ENCODE results near the gene PKIB. TPM values are rescaled to one million over a fixed set of nuclear protein-coding genes. Genes with fewer than 3 reads are reported as not detected.

The PKIB gene
- polyA plus RNA-seq, 2 of the 4 experiments (the other 2 are of a cell fraction): 0.37 to 1.5 TPM

GRCh38 chr6:122612838-122613237 lies 2.6 kb downstream of the PKIB start (continued):
- no peak for TF ChIP-seq E2F6 (IDR thresholded peaks at IDR 0.05; ENCODE audit: borderline replicate concordance, low read depth)
- no peak for TF ChIP-seq RCOR1 (IDR thresholded peaks at IDR 0.05; ENCODE audit: low read depth, low read length)
- no peak for TF ChIP-seq ZSCAN20 (CRISPR knock-in tag; IDR thresholded peaks at IDR 0.05)
- no peak for TF ChIP-seq TP53 (CRISPR knock-in tag; IDR thresholded peaks at IDR 0.05)
- no peak for TF ChIP-seq ZC3H11A (IDR thresholded peaks at IDR 0.05)
- TF ChIP-seq FOSL2 (IDR thresholded peaks at IDR 0.05): no peak
- no peak for TF ChIP-seq FOSL2 (CRISPR knock-in tag; IDR thresholded peaks at IDR 0.05)
- no peak for TF ChIP-seq EHF (CRISPR knock-in tag; IDR thresholded peaks at IDR 0.05)
- TF ChIP-seq MAZ (IDR thresholded peaks at IDR 0.05; ENCODE audit: borderline replicate concordance, low read depth, low read length): no peak
- no peak for TF ChIP-seq ZFP36 (IDR thresholded peaks at IDR 0.05; ENCODE audit: borderline replicate concordance, partially characterized antibody)
- no peak for TF ChIP-seq HOXB13 (CRISPR knock-in tag; IDR thresholded peaks at IDR 0.05; ENCODE audit: low read depth)

GRCh38 chr6:122614303-122614702 lies 4.1 kb downstream of the PKIB start:
- TF ChIP-seq ATOH8 (CRISPR knock-in tag; IDR thresholded peaks at IDR 0.05; ENCODE audit: low read depth) (no peak), RFX5 (IDR thresholded peaks at IDR 0.05) (no peak), TP53 (CRISPR knock-in tag; IDR thresholded peaks at IDR 0.05) (no peak), MYC (IDR thresholded peaks at IDR 0.05; ENCODE audit: borderline replicate concordance, low read length) (no peak), KDM1A (IDR thresholded peaks at IDR 0.05; ENCODE audit: low read depth) (no peak), MAX (IDR thresholded peaks at IDR 0.05) (no peak), NPAS2 (CRISPR knock-in tag; IDR thresholded peaks at IDR 0.05; ENCODE audit: borderline replicate concordance) (no peak), RNF2 (IDR thresholded peaks at IDR 0.05; ENCODE audit: borderline replicate concordance, low read depth) (no peak)
- H3K9me3 ChIP-seq: no peaks in the 10 kb centered on the region
- H3K27ac ChIP-seq: no peak overlapping the region
- ATAC-seq (no peak), FAIRE-seq (no peak), DNase-seq (ENCODE audit: low read depth in 1 of 2, low spot score in 1 of 2) (no peak)
- ChIA-PET POLR2A (no interaction called here), CTCF (no interaction called here)
- no peaks in the 10 kb centered on the region for H3K4me1 ChIP-seq
- no peak overlapping the region for H3K4me2 ChIP-seq
- no peak overlapping the region for H3K4me3 ChIP-seq
- 9% methylated on average over 1 of the region's 1 CpG for WGBS (ENCODE audit: missing lambda C conversion rate)

GRCh38 chr6:122615409-122615808 lies 5.2 kb downstream of the PKIB start:
- no peaks in the 10 kb centered on the region for H3K4me1 ChIP-seq
- ChIA-PET POLR2A (no interaction called here), CTCF (no interaction called here)
- H3K4me3 ChIP-seq: no peak overlapping the region
- no peak for TF ChIP-seq ZNF302 (CRISPR knock-in tag; IDR thresholded peaks at IDR 0.05)
- no peak for TF ChIP-seq HOXB13 (CRISPR knock-in tag; IDR thresholded peaks at IDR 0.05; ENCODE audit: low read depth)
- TF ChIP-seq EP300 (IDR thresholded peaks at IDR 0.05): no peak
- TF ChIP-seq EHF (CRISPR knock-in tag; IDR thresholded peaks at IDR 0.05): no peak
- TF ChIP-seq ATOH8 (CRISPR knock-in tag; IDR thresholded peaks at IDR 0.05; ENCODE audit: low read depth): no peak
- no peak for TF ChIP-seq ZFP36 (IDR thresholded peaks at IDR 0.05; ENCODE audit: borderline replicate concordance, partially characterized antibody)
- TF ChIP-seq HMGXB4 (CRISPR knock-in tag; IDR thresholded peaks at IDR 0.05; ENCODE audit: borderline replicate concordance): no peak
- no peak for TF ChIP-seq CBX8 (IDR thresholded peaks at IDR 0.05)
- no peak for TF ChIP-seq SREBF2 (IDR thresholded peaks at IDR 0.05)
- H3K9me3 ChIP-seq: no peaks in the 10 kb centered on the region
- H3K4me2 ChIP-seq: no peak overlapping the region
- no peak overlapping the region for H3K27ac ChIP-seq
- no peak for DNase-seq (ENCODE audit: low read depth in 1 of 2, low spot score in 1 of 2)
- ATAC-seq: no peak
- FAIRE-seq: no peak
- 37% methylated on average over 2 of the region's 2 CpGs for WGBS (ENCODE audit: missing lambda C conversion rate)

Data from A549 (cell line).